Liver (tissue), 2 donors: ENCODE results near the gene CDC23.

Experiments
- TF ChIP-seq, protein P1 (sequence below): fragments of 150-350 bp; IDR thresholded peaks from 2 replicates; pipeline ENCODE4 v1.5.1; 2017; ENCODE audit warnings: improper control_type of control experiment, low read depth, low read length; ENCODE audit not compliant: missing input control
- TF ChIP-seq, protein P2 (sequence below): IDR thresholded peaks from 2 replicates; pipeline ENCODE4 v1.6.1; 2016; ENCODE audit warnings: antibody characterized with exemption
- donor health status: healthy.

DNA sequence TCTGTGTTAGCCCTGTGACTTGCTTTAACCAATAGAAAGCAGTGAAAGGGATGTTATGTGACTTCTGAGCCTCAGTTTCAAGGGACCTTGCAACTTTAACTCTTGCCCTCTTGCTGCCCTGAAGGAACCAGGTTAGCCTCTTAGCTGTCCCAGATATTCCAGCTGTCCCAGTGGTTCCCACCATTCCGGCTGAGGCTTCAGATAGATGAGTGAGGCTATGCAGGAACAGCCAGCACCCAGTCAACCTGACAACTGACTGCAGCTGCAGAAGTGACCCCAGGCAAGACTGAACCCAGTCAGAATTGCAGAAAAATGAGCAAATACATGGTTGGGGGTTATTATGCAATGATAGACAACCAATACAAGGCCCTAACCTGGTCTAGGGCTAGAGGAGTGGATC is 10.4 kb upstream of the CDC23 start:
- TF ChIP-seq, protein P1, sequence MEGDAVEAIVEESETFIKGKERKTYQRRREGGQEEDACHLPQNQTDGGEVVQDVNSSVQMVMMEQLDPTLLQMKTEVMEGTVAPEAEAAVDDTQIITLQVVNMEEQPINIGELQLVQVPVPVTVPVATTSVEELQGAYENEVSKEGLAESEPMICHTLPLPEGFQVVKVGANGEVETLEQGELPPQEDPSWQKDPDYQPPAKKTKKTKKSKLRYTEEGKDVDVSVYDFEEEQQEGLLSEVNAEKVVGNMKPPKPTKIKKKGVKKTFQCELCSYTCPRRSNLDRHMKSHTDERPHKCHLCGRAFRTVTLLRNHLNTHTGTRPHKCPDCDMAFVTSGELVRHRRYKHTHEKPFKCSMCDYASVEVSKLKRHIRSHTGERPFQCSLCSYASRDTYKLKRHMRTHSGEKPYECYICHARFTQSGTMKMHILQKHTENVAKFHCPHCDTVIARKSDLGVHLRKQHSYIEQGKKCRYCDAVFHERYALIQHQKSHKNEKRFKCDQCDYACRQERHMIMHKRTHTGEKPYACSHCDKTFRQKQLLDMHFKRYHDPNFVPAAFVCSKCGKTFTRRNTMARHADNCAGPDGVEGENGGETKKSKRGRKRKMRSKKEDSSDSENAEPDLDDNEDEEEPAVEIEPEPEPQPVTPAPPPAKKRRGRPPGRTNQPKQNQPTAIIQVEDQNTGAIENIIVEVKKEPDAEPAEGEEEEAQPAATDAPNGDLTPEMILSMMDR: no peak
- TF ChIP-seq, protein P2, sequence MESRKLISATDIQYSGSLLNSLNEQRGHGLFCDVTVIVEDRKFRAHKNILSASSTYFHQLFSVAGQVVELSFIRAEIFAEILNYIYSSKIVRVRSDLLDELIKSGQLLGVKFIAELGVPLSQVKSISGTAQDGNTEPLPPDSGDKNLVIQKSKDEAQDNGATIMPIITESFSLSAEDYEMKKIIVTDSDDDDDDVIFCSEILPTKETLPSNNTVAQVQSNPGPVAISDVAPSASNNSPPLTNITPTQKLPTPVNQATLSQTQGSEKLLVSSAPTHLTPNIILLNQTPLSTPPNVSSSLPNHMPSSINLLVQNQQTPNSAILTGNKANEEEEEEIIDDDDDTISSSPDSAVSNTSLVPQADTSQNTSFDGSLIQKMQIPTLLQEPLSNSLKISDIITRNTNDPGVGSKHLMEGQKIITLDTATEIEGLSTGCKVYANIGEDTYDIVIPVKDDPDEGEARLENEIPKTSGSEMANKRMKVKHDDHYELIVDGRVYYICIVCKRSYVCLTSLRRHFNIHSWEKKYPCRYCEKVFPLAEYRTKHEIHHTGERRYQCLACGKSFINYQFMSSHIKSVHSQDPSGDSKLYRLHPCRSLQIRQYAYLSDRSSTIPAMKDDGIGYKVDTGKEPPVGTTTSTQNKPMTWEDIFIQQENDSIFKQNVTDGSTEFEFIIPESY: no peak
